GM10266 (cell line): ENCODE measurements around the gene NEK11.

Source experiments
- DNase-seq: peaks from one replicate; pipeline ENCODE4 v3.0.0; 2012; ENCODE audit errors: extremely low spot score
- TF ChIP-seq, protein P1 (sequence below): IDR thresholded peaks from 2 replicates; pipeline ENCODE4 v1.5.1; 2012; ENCODE audit warnings: mild to moderate bottlenecking, low read depth; ENCODE audit not compliant: control insufficient read depth, insufficient read depth; ENCODE audit errors: missing control alignments

Gene NEK11

DNA sequence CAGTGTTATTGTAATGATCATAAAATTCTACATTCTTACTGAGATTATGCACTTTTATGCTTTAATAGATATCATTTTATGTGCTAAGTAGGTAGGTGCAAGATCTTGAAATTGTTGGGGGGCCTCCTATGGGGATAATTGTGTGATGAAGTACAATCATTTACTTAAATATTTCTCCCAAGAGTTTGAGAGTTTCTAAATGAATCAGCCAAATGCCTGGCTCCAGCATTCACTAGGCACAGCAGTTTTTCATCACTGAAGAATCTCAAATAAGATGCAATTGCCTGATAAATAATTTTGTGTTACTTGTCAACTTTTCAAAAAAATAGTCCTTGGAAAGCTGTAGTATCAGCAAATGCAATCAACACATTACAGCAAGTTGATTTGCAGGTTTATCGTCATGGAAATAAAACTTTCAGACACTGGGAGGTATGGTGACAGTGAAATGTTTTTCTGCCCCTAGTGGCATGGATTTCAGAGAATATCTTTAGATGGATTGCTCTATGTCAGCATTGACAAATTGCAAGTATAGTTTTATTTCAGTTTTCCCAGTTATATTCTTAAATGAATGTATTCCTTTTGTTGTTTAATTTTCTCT is 167.1 kb downstream of the NEK11 start:
- DNase-seq, result no peak
- TF ChIP-seq, protein P1, sequence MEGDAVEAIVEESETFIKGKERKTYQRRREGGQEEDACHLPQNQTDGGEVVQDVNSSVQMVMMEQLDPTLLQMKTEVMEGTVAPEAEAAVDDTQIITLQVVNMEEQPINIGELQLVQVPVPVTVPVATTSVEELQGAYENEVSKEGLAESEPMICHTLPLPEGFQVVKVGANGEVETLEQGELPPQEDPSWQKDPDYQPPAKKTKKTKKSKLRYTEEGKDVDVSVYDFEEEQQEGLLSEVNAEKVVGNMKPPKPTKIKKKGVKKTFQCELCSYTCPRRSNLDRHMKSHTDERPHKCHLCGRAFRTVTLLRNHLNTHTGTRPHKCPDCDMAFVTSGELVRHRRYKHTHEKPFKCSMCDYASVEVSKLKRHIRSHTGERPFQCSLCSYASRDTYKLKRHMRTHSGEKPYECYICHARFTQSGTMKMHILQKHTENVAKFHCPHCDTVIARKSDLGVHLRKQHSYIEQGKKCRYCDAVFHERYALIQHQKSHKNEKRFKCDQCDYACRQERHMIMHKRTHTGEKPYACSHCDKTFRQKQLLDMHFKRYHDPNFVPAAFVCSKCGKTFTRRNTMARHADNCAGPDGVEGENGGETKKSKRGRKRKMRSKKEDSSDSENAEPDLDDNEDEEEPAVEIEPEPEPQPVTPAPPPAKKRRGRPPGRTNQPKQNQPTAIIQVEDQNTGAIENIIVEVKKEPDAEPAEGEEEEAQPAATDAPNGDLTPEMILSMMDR, result no peak

DNA sequence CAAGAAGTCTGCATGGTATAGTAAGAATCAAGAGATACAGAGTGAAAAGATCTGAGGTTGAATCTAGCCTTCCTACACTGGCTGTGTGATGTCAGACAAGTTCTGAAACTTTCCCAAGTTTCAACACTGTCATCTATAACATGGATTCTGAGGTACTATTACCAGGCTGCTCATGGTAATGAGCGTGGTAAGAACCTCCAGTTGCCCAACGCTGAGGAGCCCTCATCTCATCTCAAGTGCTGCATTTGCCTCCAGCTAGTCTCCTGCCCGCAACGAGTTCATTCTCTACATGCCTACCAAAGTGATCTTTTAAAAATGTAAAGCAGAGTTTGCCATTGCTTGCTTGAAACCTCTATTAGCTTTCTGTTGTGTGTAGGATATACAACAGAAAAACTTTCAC is 168.1 kb downstream of the NEK11 start:
- TF ChIP-seq, protein P1, result no peak
- DNase-seq, result no peak

DNA sequence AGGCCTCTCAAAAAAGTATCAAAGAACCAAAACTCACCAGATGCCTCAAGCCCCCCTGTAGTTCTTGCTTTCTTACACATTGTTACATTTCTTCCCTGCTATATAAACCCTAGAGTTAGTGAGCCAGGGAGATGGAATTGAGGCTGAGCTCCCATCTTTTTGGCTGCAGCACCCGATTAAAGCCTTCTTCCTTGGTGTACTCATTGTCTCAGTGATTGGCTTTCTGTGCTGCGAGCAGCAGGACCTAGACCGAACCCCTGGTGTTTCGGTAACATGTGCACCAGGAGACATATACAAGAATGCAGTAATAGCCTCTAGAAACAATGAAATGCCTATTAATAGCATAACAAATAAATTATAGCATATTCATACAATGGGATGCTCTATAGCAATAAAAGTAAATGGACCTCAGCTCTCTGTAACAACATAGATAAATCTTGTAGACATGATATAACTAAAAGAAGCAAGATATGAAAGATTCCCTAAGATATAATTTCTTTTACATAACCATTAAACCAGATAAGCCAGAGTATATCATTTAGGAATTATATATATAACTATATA is 174.0 kb downstream of the NEK11 start:
- TF ChIP-seq, protein P1, result no peak
- no peak for DNase-seq

DNA sequence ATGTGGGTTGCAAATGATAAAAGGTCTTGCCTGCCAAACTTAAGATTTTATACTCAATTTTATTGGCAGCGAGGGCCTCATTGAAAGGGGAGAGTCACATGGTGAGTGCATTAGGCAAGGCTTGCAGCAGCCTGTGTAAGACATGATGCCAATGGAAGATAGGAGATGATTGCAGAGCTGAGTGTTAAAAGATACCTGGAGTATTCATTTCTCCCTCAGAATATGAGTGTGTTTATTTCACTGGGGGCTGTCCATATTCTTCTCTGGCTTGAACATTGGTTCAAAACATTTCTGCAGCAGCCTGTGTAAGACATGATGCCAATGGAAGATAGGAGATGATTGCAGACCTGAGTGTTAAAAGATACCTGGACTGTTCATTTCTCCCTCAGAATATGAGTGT is 189.7 kb downstream of the NEK11 start:
- TF ChIP-seq, protein P1, result no peak

DNA sequence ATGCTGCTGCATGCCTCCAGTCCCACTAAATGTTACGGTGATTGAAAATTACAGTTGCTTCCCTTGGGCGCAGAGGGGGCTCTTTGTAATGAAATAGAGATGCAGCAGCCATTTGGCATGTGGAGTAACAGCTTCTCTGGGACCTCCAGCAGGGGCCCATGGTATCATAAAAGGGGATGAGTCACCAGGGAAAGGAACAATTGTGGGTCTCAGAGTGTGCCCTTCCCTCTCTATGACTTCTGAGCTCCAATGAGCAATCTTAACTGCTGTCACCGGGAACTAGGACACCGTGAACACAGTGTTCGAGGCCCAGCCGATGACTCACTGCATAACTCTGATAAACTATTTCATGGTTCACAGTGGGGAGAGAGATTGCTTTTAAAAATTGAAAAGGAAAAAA is 190.1 kb downstream of the NEK11 start:
- no peak for DNase-seq
- TF ChIP-seq, protein P1, result no peak

More for the DNA sequence above, 189.7 kb downstream of the NEK11 start:
- DNase-seq, result no peak

DNA sequence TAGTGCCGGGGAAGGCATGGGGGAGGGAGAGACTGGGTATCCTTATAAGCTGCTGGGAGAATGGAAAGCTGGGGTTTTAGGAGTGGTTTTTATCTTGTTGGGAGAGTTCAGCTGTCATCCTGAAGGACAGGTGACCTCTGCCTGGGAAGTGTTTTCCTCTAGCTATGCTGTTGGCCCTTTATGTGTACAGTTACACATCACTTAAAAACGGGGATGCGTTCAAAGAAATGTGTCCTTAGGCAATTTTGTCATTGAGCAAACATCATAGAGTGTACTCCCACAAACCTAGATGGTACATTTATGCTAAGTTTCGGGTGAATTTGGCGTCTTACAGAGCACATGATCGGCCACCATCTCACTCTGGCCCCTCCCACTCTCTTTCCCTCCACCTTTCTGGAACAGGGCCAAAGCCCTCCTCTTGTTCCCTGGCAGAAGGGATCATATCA is 190.6 kb downstream of the NEK11 start:
- DNase-seq, result no peak
- TF ChIP-seq, protein P1, result no peak

DNA sequence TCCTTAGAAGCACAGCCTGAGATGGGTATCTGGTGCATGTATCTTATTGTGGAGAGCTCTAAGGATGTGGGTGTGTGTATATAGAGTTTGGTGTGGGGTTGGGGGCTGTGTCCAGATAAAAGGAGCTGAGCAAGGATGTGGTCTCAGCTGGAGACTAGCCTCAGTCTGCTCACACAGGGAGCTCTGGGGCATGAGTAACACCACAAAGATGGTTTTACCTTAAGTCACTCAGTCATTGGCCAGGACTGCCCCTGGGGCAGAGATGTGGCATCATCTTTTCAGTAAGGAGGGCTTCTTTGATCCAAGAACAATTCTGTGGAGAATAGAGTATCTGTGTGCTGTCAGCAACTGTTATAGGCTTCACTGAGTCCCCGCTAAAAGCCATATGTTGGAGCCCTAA is 191.5 kb downstream of the NEK11 start:
- DNase-seq, result no peak
- TF ChIP-seq, protein P1, result no peak
